Measurements from ENCODE around the gene JAK1.

Gene JAK1

DNA sequence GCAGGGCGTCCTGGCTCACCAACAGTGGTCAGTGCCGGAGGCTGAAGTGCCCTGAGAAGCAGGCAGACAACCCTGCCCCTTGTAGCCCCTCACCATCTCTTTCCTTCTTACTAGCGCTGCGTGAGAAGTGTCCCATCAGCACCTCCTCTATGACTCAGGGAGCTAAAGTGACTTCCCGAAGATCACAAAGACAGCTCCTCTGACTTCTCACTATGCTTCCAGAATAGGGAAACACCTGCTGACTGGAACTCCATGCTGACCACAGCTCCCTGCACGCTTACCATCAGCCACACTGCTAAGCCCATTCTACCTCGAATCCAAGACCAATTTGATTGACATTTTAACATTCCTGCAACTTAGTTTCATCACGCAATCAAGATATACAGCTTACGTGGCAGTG lies 92.8 kb downstream of the JAK1 start:
- WGBS, result 95% methylated on average over 9 of the region's 9 CpGs
- Histone ChIP-seq H3K9me3 (ENCODE audit: insufficient read depth, low read depth, low read length) (no peaks in the 10 kb centered on the region), H3K36me3 (ENCODE audit: insufficient read depth, low read length) (no peaks in the 10 kb centered on the region; the same call in none of the 2 replicates), H3K27ac (ENCODE audit: low read depth, low read length) (no peak overlapping the region), H3K27me3 (ENCODE audit: insufficient read depth, low read length) (no peaks in the 10 kb centered on the region), H3K4me3 (ENCODE audit: low read length) (no peak overlapping the region), H3K4me1 (ENCODE audit: insufficient read depth, low read length) (peaks cover 5% of the 10 kb centered on the region; the same call in 1 of the 2 replicates), H3K9ac (ENCODE audit: low read depth, low read length) (no peak overlapping the region)

DNA sequence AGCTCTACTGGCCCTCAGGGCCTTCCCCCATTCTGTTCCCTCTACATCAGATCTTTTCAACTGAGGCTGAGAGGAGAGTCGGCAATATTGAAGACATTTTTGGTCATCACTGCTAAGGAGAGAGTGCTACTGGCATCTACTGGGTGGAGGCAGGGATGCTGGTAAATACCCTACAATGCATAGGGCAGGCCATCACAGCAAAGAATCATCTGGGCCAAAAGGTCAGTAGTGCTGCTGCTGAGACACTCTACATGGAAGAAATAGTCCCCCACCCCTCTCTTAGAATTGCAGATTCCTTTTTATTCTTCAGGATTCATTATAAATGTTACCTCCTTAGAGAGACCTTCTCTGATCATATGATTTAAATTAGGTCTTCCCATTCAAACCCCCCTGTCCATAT lies 94.3 kb downstream of the JAK1 start:
- Histone ChIP-seq H3K27me3 (ENCODE audit: insufficient read depth, low read length) (no peaks in the 10 kb centered on the region), H3K27ac (ENCODE audit: low read depth, low read length) (no peak overlapping the region), H3K4me3 (ENCODE audit: low read length) (no peak overlapping the region), H3K36me3 (ENCODE audit: insufficient read depth, low read length) (peaks cover under 1% of the 10 kb centered on the region; the same call in 1 of the 2 replicates), H3K9ac (ENCODE audit: low read depth, low read length) (no peak overlapping the region), H3K4me1 (ENCODE audit: insufficient read depth, low read length) (0 out of 2 replicates have a peak, but pooled peaks cover under 1% of the 10 kb centered on the region), H3K9me3 (ENCODE audit: insufficient read depth, low read depth, low read length) (no peaks in the 10 kb centered on the region)
- 88% methylated on average over 1 of the region's 1 CpG for WGBS

DNA sequence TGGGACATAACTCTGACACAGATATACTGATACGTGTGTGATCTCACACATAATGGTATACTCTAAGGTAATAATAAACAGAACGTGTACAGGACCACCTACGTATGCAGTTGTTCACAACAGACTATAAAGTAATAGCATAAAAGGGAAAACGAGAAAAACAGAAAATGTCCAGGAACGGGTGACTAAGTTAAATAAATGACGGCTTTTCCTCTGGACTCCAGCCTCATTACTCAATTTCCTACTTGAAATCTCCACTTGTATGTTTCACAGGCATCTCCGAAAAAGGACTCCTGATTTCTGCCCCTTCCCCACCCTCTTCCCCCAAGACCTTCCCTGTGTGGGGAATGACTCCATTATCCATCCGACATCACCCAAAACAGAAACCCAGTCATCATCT lies 95.1 kb downstream of the JAK1 start:
- Histone ChIP-seq H3K36me3 (ENCODE audit: insufficient read depth, low read length) (peaks cover 6% of the 10 kb centered on the region; the same call in 1 of the 2 replicates), H3K27ac (ENCODE audit: low read depth, low read length) (no peak overlapping the region), H3K9me3 (ENCODE audit: insufficient read depth, low read depth, low read length) (no peaks in the 10 kb centered on the region), H3K27me3 (ENCODE audit: insufficient read depth, low read length) (no peaks in the 10 kb centered on the region), H3K4me3 (ENCODE audit: low read length) (no peak overlapping the region), H3K9ac (ENCODE audit: low read depth, low read length) (no peak overlapping the region), H3K4me1 (ENCODE audit: insufficient read depth, low read length) (no peaks in the 10 kb centered on the region)
- WGBS, result 93% methylated on average over 8 of the region's 8 CpGs

DNA sequence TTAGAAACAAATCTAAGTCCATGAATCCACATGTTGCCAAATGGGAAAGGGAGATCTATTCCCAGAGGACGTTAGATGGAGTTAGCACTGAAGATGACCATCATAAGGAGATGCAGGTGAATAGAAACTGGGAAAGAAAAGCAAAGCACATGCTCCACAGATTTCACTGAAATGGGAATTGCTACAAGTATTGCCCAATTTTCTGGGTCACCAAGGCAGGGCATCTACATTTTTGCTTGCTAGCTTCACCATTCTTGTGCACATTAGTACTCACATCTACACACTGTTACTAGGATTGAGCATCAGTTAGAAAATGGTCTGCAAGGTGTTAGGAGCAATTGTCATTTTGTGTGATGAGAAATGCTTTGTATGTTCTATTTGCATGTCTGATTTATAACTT lies 99.1 kb downstream of the JAK1 start:
- no peaks in the 10 kb centered on the region for H3K4me1 ChIP-seq (ENCODE audit: insufficient read depth, low read length)
- no peak overlapping the region for H3K27ac ChIP-seq (ENCODE audit: low read depth, low read length)
- H3K36me3 ChIP-seq (ENCODE audit: insufficient read depth, low read length), result peaks cover 6% of the 10 kb centered on the region; the same call in 1 of the 2 replicates
- H3K9me3 ChIP-seq (ENCODE audit: insufficient read depth, low read depth, low read length), result no peaks in the 10 kb centered on the region
- H3K27me3 ChIP-seq (ENCODE audit: insufficient read depth, low read length), result no peaks in the 10 kb centered on the region
- no peak overlapping the region for H3K4me3 ChIP-seq (ENCODE audit: low read length)
- no peak overlapping the region for H3K9ac ChIP-seq (ENCODE audit: low read depth, low read length)
- 90% methylated on average over 1 of the region's 1 CpG for WGBS

DNA sequence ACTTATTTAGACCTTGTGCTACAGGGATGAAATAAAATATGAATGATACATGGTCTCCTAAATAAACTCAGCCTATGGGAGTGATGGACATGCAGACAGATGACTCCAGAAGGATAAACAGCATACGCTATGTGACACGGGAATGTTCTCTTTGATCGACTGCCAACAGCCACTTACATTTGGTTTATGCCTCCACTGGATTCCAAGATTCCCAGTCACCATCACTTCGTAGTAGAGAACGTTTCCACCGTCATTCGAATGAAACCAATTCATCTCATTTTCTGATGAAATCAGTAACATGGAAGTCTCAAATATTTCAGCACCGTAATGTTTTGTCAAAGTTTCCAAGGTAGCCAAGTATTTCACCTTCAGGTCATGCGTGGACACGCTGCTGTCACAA lies 99.7 kb downstream of the JAK1 start:
- H3K27me3 ChIP-seq (ENCODE audit: insufficient read depth, low read length), result no peaks in the 10 kb centered on the region
- WGBS, result 97% methylated on average over 10 of the region's 10 CpGs
- no peak overlapping the region for H3K9ac ChIP-seq (ENCODE audit: low read depth, low read length)
- no peak overlapping the region for H3K4me3 ChIP-seq (ENCODE audit: low read length)
- no peaks in the 10 kb centered on the region for H3K9me3 ChIP-seq (ENCODE audit: insufficient read depth, low read depth, low read length)
- peaks cover 3% of the 10 kb centered on the region; the same call in 1 of the 2 replicates for H3K4me1 ChIP-seq (ENCODE audit: insufficient read depth, low read length)
- peaks cover 6% of the 10 kb centered on the region; the same call in 1 of the 2 replicates for H3K36me3 ChIP-seq (ENCODE audit: insufficient read depth, low read length)
- no peak overlapping the region for H3K27ac ChIP-seq (ENCODE audit: low read depth, low read length)

DNA sequence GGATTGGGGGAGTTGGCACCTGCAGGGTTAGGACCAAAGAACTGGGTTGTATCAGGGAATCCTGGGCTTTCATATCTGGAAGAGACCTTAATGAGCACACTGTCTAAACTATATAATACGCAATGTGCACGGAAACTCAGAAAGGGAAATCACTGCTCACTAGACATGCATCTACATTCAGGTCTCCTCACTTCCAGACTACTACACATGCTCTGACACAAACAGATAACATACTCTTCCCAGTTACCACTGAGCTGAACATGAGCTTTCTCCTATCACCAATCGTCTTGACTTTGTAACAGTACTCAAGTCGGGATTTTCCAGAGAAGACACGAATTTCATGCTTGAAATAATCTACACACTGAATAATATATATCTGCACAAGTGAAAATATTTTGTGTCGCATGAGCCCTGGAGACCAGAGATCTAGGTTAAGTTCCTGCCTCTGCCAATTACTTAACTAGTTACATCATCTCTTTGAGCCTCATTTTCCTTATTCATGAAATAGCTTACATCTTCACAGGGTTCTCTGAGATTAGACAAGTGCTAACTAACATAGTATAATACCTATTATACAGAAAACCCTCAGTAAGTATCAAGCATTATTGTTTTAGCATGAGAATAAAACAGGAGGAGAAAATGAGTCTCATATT lies 101.1 kb downstream of the JAK1 start:
- Histone ChIP-seq H3K27me3 (ENCODE audit: insufficient read depth, low read length) (no peaks in the 10 kb centered on the region), H3K36me3 (ENCODE audit: insufficient read depth, low read length) (peaks cover 6% of the 10 kb centered on the region; the same call in 1 of the 2 replicates), H3K27ac (ENCODE audit: low read depth, low read length) (no peak overlapping the region), H3K4me3 (ENCODE audit: low read length) (no peak overlapping the region), H3K4me1 (ENCODE audit: insufficient read depth, low read length) (peaks cover 5% of the 10 kb centered on the region; the same call in 1 of the 2 replicates), H3K9me3 (ENCODE audit: insufficient read depth, low read depth, low read length) (no peaks in the 10 kb centered on the region), H3K9ac (ENCODE audit: low read depth, low read length) (no peak overlapping the region)
- 94% methylated on average over 6 of the region's 6 CpGs for WGBS

DNA sequence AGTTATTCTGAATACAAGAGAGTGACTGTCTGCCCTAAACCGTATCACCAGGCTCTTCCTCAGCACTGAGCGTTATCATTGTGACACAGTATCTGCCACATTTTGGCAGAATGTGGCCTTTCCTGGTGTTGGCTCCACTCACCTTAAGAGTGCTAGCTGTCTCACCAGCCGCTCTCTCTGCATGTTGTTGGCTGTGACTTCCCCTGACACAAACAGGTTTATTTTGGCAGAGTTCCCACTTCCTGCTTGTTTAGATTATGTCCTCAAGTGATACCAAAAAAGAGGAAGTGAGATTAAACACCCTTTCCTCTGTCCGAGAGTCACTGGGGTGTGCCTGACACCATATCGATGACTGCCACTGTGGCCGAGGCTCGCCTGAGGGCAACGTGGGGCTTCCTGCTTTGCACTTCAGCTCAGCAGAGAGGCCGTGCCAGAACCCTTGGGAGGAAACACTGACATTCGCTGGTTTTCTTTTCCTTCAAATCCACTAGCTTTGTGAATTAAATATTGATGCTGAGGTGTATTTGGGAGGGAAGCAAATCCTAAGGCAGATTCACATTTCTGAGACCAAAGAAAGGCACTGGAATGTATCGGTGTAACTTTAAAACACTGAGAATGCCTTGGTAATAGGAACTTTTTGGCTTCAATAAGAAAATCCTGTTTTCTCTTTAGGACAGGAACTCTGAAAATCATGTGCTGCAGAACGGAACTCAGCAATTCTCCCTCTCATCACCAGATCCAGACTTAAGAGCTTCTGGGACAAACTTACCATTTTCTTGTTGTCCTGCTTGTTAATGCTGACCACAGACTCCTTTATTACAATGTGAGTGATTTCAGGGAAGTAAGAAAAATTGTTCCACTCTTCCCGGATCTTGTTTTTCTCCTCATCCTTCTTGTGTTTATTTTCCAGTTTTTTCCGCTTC lies 102.1 kb downstream of the JAK1 start:
- 89% methylated on average over 12 of the region's 14 CpGs for WGBS
- no peak overlapping the region for H3K9ac ChIP-seq (ENCODE audit: low read depth, low read length)
- peaks cover 5% of the 10 kb centered on the region; the same call in 1 of the 2 replicates for H3K4me1 ChIP-seq (ENCODE audit: insufficient read depth, low read length)
- no peak overlapping the region for H3K4me3 ChIP-seq (ENCODE audit: low read length)
- H3K9me3 ChIP-seq (ENCODE audit: insufficient read depth, low read depth, low read length), result no peaks in the 10 kb centered on the region
- no peaks in the 10 kb centered on the region for H3K27me3 ChIP-seq (ENCODE audit: insufficient read depth, low read length)
- H3K27ac ChIP-seq (ENCODE audit: low read depth, low read length), result no peak overlapping the region
- peaks cover 13% of the 10 kb centered on the region for H3K36me3 ChIP-seq (ENCODE audit: insufficient read depth, low read length)

DNA sequence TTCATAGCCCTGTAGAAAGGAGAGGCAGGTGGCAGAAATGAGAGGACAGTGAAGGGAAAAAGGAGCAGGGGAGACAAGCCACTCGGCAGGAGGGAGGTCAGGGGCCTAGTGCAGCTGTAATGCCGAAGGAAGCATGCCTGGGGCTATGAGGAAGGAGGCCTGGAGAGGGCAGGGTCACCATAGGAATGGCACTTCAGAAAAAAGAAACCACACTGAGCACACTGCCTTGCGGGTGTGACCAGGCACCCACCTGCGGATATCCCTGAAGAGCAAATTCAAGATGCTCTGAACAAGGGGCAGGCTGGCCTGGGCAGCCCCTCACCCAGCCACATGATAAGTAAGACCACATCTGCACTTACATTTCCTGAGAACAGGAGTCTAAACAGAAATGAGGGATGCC lies 104.7 kb downstream of the JAK1 start:
- Histone ChIP-seq H3K9me3 (ENCODE audit: insufficient read depth, low read depth, low read length) (no peaks in the 10 kb centered on the region), H3K27me3 (ENCODE audit: insufficient read depth, low read length) (no peaks in the 10 kb centered on the region), H3K9ac (ENCODE audit: low read depth, low read length) (no peak overlapping the region), H3K27ac (ENCODE audit: low read depth, low read length) (no peak overlapping the region), H3K4me3 (ENCODE audit: low read length) (no peak overlapping the region), H3K36me3 (ENCODE audit: insufficient read depth, low read length) (peaks cover 16% of the 10 kb centered on the region), H3K4me1 (ENCODE audit: insufficient read depth, low read length) (peaks cover 5% of the 10 kb centered on the region; the same call in 1 of the 2 replicates)
- WGBS, result 38% methylated on average over 4 of the region's 4 CpGs

DNA sequence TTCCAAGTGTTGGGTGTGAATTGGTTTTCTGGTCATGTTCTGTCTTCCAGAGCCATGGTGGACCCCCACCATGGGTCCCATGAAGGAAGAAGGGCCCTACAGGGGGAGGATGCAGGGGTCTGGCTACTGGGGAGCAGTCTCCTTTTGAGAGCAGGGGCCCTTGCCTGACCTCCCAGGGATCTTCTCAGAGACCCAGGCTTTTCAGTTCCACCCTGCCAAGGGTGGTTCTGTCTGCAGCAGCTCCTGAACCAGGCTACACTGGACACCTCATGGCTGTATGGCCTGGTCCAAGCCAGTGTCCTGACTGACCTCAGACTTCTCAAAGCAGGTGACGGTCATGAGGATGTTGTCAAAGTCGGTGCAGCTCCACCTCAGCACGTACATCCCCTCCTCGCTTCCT lies 109.0 kb downstream of the JAK1 start:
- H3K27ac ChIP-seq (ENCODE audit: low read depth, low read length), result no peak overlapping the region
- 99% methylated on average over 4 of the region's 4 CpGs for WGBS
- peaks cover 15% of the 10 kb centered on the region for H3K36me3 ChIP-seq (ENCODE audit: insufficient read depth, low read length)
- peaks cover 5% of the 10 kb centered on the region; the same call in 1 of the 2 replicates for H3K4me1 ChIP-seq (ENCODE audit: insufficient read depth, low read length)
- H3K27me3 ChIP-seq (ENCODE audit: insufficient read depth, low read length), result no peaks in the 10 kb centered on the region
- H3K9me3 ChIP-seq (ENCODE audit: insufficient read depth, low read depth, low read length), result no peaks in the 10 kb centered on the region
- no peak overlapping the region for H3K9ac ChIP-seq (ENCODE audit: low read depth, low read length)
- H3K4me3 ChIP-seq (ENCODE audit: low read length), result no peak overlapping the region

DNA sequence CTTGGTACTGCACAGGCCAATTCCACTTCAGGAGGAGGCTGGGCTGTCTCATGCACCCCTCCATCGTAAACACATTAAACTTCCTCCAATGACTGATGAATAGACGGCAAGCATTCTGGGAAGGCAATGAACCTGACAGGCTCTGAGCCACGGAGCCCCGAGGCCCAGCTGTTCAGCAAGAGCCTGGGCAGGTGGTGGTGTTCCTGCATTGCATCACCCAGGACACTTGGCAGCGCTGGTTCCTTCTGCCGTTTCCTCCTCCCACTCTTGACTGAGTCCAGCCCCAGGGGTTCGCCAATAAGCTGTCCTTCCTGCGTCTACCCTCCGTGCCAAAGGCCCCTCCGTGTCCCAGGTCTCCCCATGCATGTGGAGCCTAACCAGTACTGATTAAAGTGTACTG lies 109.8 kb downstream of the JAK1 start:
- peaks cover 15% of the 10 kb centered on the region for H3K36me3 ChIP-seq (ENCODE audit: insufficient read depth, low read length)
- no peak overlapping the region for H3K9ac ChIP-seq (ENCODE audit: low read depth, low read length)
- 94% methylated on average over 10 of the region's 10 CpGs for WGBS
- H3K9me3 ChIP-seq (ENCODE audit: insufficient read depth, low read depth, low read length), result no peaks in the 10 kb centered on the region
- no peak overlapping the region for H3K27ac ChIP-seq (ENCODE audit: low read depth, low read length)
- H3K27me3 ChIP-seq (ENCODE audit: insufficient read depth, low read length), result no peaks in the 10 kb centered on the region
- peaks cover 3% of the 10 kb centered on the region; the same call in 1 of the 2 replicates for H3K4me1 ChIP-seq (ENCODE audit: insufficient read depth, low read length)
- H3K4me3 ChIP-seq (ENCODE audit: low read length), result no peak overlapping the region

DNA sequence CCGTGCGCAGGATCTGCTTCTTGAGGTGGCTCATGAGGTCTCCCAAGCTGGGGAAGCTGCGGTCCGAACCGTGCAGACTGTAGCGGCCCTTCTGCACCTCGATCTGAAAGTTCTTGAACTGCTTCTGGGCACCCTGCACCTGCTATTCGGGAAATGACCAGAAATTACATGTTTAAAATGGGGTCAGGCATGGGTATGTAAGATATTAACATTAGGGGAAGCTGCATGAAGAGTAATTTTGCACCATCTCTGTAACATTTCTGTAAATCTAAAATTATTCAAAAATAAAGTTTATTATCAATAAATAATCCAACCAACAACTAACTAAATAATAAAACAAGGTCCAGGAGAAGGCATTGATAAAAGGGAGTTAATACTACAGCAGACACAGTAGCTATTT lies 110.8 kb downstream of the JAK1 start:
- H3K27me3 ChIP-seq (ENCODE audit: insufficient read depth, low read length), result no peaks in the 10 kb centered on the region
- 83% methylated on average over 8 of the region's 8 CpGs for WGBS
- H3K9me3 ChIP-seq (ENCODE audit: insufficient read depth, low read depth, low read length), result no peaks in the 10 kb centered on the region
- H3K27ac ChIP-seq (ENCODE audit: low read depth, low read length), result no peak overlapping the region
- H3K9ac ChIP-seq (ENCODE audit: low read depth, low read length), result no peak overlapping the region
- peaks cover 15% of the 10 kb centered on the region for H3K36me3 ChIP-seq (ENCODE audit: insufficient read depth, low read length)
- H3K4me3 ChIP-seq (ENCODE audit: low read length), result no peak overlapping the region
- no peaks in the 10 kb centered on the region for H3K4me1 ChIP-seq (ENCODE audit: insufficient read depth, low read length)
